Body of pancreas (tissue), 4 donors: ENCODE data around the gene GORAB. TPM values are rescaled to one million over a fixed set of nuclear protein-coding genes. Genes with fewer than 3 reads are reported as not detected.
A peak's percentile ranks its signal among the peaks of the same experiment; 100 is the strongest.

Experiments
- ATAC-seq: fragments of 150-250 bp; one replicate; pipeline ENCODE4 v1.9.1; 2016
- DNase-seq, 4 donors: peaks; one replicate each; pipeline ENCODE4 v3.0.0-alpha.2; 2019
- H3K27ac ChIP-seq, 4 donors: fragments of 200-600 bp; sonication (generic); 1 replicate in 3 of 4; 2 replicates in 1 of 4; pipeline versions ENCODE4 v1.5.1 to v1.6.1; 2016 to 2019; ENCODE audit warnings: mild to moderate bottlenecking in 1 of 4, mixed read lengths in 1 of 4, moderate library complexity in 1 of 4
- H3K27me3 ChIP-seq, 2 donors: fragments of 200-600 bp; sonication (generic); one replicate each; pipeline ENCODE4 v1.6.0; 2016; ENCODE audit warnings: mild to moderate bottlenecking in 1 of 2
- H3K36me3 ChIP-seq, 2 donors: fragments of 200-600 bp; sonication (generic); replicated peaks in 1 of 2; 2 replicates each; pipeline ENCODE4 v1.5.1; 2016; ENCODE audit warnings: low read depth in 2 of 2; ENCODE audit not compliant: insufficient read depth in 1 of 2
- H3K4me1 ChIP-seq: fragments of 200-600 bp; sonication (generic); one replicate; pipeline ENCODE4 v1.6.0; 2016
- H3K4me3 ChIP-seq, 2 donors: fragments of 200-600 bp; sonication (generic); 1 replicate in 1 of 2; 2 replicates in 1 of 2; pipeline ENCODE4 v1.5.1; 2016 to 2019
- H3K9me3 ChIP-seq, 3 donors: fragments of 200-600 bp; sonication (generic); 1 replicate in 2 of 3; 2 replicates in 1 of 3; pipeline ENCODE4 v1.5.1; 2016
- CTCF ChIP-seq, 7 experiments: fragments of 450-650 bp in 4 of 7; fragments of 200-600 bp in 3 of 7; sonication (generic) in 3 of 7; IDR thresholded peaks; one replicate each; pipeline ENCODE4 v1.5.1; 2016 to 2019; ENCODE audit warnings: antibody characterized with exemption in 7 of 7
- POLR2A ChIP-seq, 3 donors: fragments of 450-650 bp; IDR thresholded peaks; one replicate each; pipeline ENCODE4 v1.6.1; 2016; ENCODE audit warnings: antibody characterized with exemption in 3 of 3, mild to moderate bottlenecking in 2 of 3
- WGBS, 2 donors: methylation state at CpG; one replicate each; pipeline ENCODE4 v1.1.5; 2017; 5-methylcytosine and 5-hydroxymethylcytosine counted together
- intact Hi-C: fragments of 100-400 bp; cut with DNase I; formaldehyde crosslinking; loops from one replicate; pipeline ENCODE4 v1.15.1; 2023
- total RNA-seq, 2 donors: library from RNA; depleted of rRNA; stranded (reverse); fragments of >200 nt; gene quantifications; one replicate each; pipeline ENCODE4 v1.1.0, GENCODE V29; 2016

GORAB gene
- total RNA-seq, 2 donors from 2014 or later = 7.8 to 12.9 TPM

DNA sequence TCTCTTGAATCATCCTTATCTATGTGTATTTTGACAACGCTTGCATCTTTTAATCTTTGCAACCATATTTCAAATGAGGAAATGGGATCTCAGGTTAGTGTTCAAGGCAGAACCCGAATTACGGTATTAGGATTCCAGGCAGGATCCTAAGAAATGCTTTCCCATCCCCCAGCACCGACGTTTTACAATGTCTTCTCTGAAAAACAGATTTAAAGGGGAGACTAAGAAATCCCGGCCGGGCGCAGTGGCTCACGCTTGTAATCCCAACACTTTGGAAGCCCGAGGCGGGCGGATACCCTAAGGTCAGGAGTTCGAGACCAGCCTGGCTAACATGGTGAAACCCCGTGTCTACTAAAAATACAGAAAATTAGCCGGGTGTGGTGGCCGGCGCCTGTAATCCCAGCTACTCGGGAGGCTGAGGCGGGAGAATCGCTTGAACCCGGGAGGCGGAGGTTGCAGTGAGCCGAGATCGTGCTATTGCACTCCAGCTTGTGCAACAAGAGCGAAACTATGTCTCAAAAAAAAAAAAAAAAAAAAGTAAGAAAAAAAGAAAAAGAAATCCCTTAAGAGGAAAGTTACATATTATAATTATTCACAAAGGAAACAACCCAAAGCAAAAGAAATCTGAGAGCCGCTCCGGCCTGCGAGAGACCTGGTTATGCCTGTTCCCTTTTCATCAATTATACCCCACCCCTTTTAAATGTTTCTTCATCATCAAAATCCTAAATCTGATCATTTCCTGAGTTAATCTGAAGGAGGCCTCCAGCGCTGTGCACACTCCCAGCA is 801 bp upstream of the GORAB start:
- peak in 1 of 7 experiments; percentile 3 for TF ChIP-seq CTCF (IDR thresholded peaks at IDR 0.05)
- no peak for TF ChIP-seq POLR2A (IDR thresholded peaks at IDR 0.05)

GRCh38 chr1:170533298-170533697 is 1.3 kb downstream of the GORAB start:
- 77% methylated on average over 3 of the region's 3 CpGs for WGBS, 2 donors
- H3K27ac ChIP-seq = peak overlapping the region in 2 of 4 donors; percentile 81 to 94
- H3K4me1 ChIP-seq = peaks cover 43% of the 10 kb centered on the region
- H3K4me3 ChIP-seq = no peak overlapping the region
- no peaks in the 10 kb centered on the region for H3K36me3 ChIP-seq
- no peaks in the 10 kb centered on the region for H3K27me3 ChIP-seq
- intact Hi-C loops = no loop called here
- TF ChIP-seq CTCF (IDR thresholded peaks at IDR 0.05) = no peak
- TF ChIP-seq POLR2A (IDR thresholded peaks at IDR 0.05) = no peak
- DNase-seq = no peak
- ATAC-seq = no peak
- no peaks in the 10 kb centered on the region for H3K9me3 ChIP-seq

More for the DNA sequence above, 801 bp upstream of the GORAB start:
- WGBS, 2 donors = 13 to 14% methylated on average over 29 of the region's 29 CpGs
- Histone ChIP-seq H3K27me3 (no peaks in the 10 kb centered on the region), H3K27ac (peak overlapping the region; percentile 81 to 96 (median 94)), H3K9me3 (no peaks in the 10 kb centered on the region), H3K4me3 (peak overlapping the region; percentile 53 to 86), H3K36me3 (no peaks in the 10 kb centered on the region), H3K4me1 (peaks cover 23% of the 10 kb centered on the region)
- intact Hi-C loops = no loop called here
- DNase-seq (peak in 2 of 4 donors; percentile 5 to 14), ATAC-seq (no peak)

GRCh38 chr1:170534626-170535147 is 2.7 kb downstream of the GORAB start:
- Histone ChIP-seq H3K9me3 (no peaks in the 10 kb centered on the region), H3K4me3 (no peak overlapping the region), H3K36me3 (no peaks in the 10 kb centered on the region), H3K27ac (no peak overlapping the region), H3K4me1 (peaks cover 54% of the 10 kb centered on the region), H3K27me3 (no peaks in the 10 kb centered on the region)
- no peak for ATAC-seq
- DNase-seq = no peak
- WGBS, 2 donors = 77 to 81% methylated on average over 6 of the region's 6 CpGs
- intact Hi-C loops = no loop called here
- TF ChIP-seq POLR2A (IDR thresholded peaks at IDR 0.05) (no peak), CTCF (IDR thresholded peaks at IDR 0.05) (no peak)

- Histone ChIP-seq H3K36me3 (no peaks in the 10 kb centered on the region), H3K4me3 (no peak overlapping the region), H3K9me3 (no peaks in the 10 kb centered on the region), H3K4me1 (peaks cover 54% of the 10 kb centered on the region), H3K27me3 (no peaks in the 10 kb centered on the region), H3K27ac (peak overlapping the region in 1 of 4 donors; percentile 75)
- DNase-seq = no peak
- no peak for ATAC-seq
- 63 to 75% methylated on average over 2 of the region's 2 CpGs for WGBS, 2 donors
- intact Hi-C loops = no loop called here
- TF ChIP-seq POLR2A (IDR thresholded peaks at IDR 0.05) = no peak
- TF ChIP-seq CTCF (IDR thresholded peaks at IDR 0.05) = no peak
Observed at GRCh38 chr1:170535418-170535817, 3.5 kb downstream of the GORAB start.
